Smooth muscle cell (in vitro differentiated cells): ENCODE results near the gene BCAS3. TPM values are rescaled to one million over a fixed set of nuclear protein-coding genes. Genes with fewer than 3 reads are reported as not detected.

Experiments used
- DNase-seq: peaks from one replicate; lab custom pipeline; 2025; ENCODE audit not compliant: unreplicated experiment; lab: John Stamatoyannopoulos, UW
- H2AFZ ChIP-seq: fragments of 200-600 bp; sonication (generic); 2 replicates; pipeline ENCODE4 v1.6.0; 2016; ENCODE audit warnings: antibody characterized with exemption, low read depth, mild to moderate bottlenecking
- H3F3A ChIP-seq: fragments of 200-600 bp; sonication (generic); 2 replicates; pipeline ENCODE4 v1.6.0; 2017; ENCODE audit warnings: antibody characterized with exemption, low read depth
- H3K27ac ChIP-seq: fragments of 200-600 bp; sonication (generic); 2 replicates; pipeline ENCODE4 v1.5.1; 2016; ENCODE audit warnings: low read depth, mild to moderate bottlenecking
- H3K27me3 ChIP-seq: fragments of 200-600 bp; sonication (generic); 2 replicates; pipeline ENCODE4 v1.6.1; 2016; ENCODE audit warnings: low read depth, mild to moderate bottlenecking
- H3K36me3 ChIP-seq: fragments of 200-600 bp; sonication (generic); 2 replicates; pipeline ENCODE4 v1.5.1; 2016; ENCODE audit warnings: low read depth
- H3K4me1 ChIP-seq: fragments of 200-600 bp; sonication (generic); 2 replicates; pipeline ENCODE4 v1.5.1; 2016; ENCODE audit warnings: low read depth
- H3K4me2 ChIP-seq: fragments of 200-600 bp; sonication (generic); 2 replicates; pipeline ENCODE4 v1.6.0; 2016; ENCODE audit warnings: mild to moderate bottlenecking
- H3K4me3 ChIP-seq: fragments of 200-600 bp; sonication (generic); 2 replicates; pipeline ENCODE4 v1.5.1; 2016; ENCODE audit warnings: mild to moderate bottlenecking
- H3K79me2 ChIP-seq: fragments of 200-600 bp; sonication (generic); 2 replicates; pipeline ENCODE4 v1.6.0; 2016; ENCODE audit warnings: low read depth, mild to moderate bottlenecking
- H3K9ac ChIP-seq: fragments of 200-600 bp; sonication (generic); 2 replicates; pipeline ENCODE4 v1.6.0; 2016; ENCODE audit warnings: low read depth
- H3K9me3 ChIP-seq: fragments of 200-600 bp; sonication (generic); replicated peaks from 2 replicates; pipeline ENCODE4 v1.5.1; 2016; ENCODE audit warnings: low read depth
- H4K20me1 ChIP-seq: fragments of 200-600 bp; sonication (generic); 2 replicates; pipeline ENCODE4 v1.6.0; 2016; ENCODE audit warnings: low read depth
- CTCF ChIP-seq: fragments of 200-600 bp; sonication (generic); IDR thresholded peaks from 2 replicates; pipeline ENCODE4 v1.5.1; 2017; ENCODE audit warnings: borderline replicate concordance, mild to moderate bottlenecking, antibody characterized with exemption; ENCODE audit not compliant: insufficient read depth, poor library complexity, severe bottlenecking
- WGBS: methylation state at CpG from one replicate; pipeline ENCODE4 v1.1.7; 2016; ENCODE audit warnings: low lambda C conversion rate; 5-methylcytosine and 5-hydroxymethylcytosine counted together
- polyA plus RNA-seq: library from polyadenylated mRNA; unstranded; fragments of >200 nt; fragmentation: Nextera tagmentation; extraction: Ambion mirVana; gene quantifications from 2 replicates; pipeline ENCODE4 v1.2.1, GENCODE V29; 2016
- total RNA-seq: library from RNA; depleted of rRNA; stranded (reverse); fragments of >200 nt; gene quantifications from 2 replicates; pipeline ENCODE4 v1.2.3, GENCODE V29; 2014

Gene BCAS3
- total and polyA plus RNA-seq, 2 experiments from 2014 or later = 17.2 to 54.5 TPM

GRCh38 chr17:61338874-61339478 lies 661.3 kb downstream of the BCAS3 start:
- DNase-seq = no peak
- 88% methylated on average over 5 of the region's 5 CpGs for WGBS
- H3K4me2 ChIP-seq = peak overlapping the region; percentile 20
- no peak for TF ChIP-seq CTCF
- H3K36me3 ChIP-seq = no peaks in the 10 kb centered on the region
- no peak overlapping the region for H2AFZ ChIP-seq
- H3K4me3 ChIP-seq = no peak overlapping the region
- H3K27me3 ChIP-seq = no peaks in the 10 kb centered on the region
- H3K79me2 ChIP-seq = no peaks in the 10 kb centered on the region
- no peak overlapping the region for H3K9ac ChIP-seq
- no peaks in the 10 kb centered on the region for H3K4me1 ChIP-seq
- peaks cover 5% of the 10 kb centered on the region for H3F3A ChIP-seq
- peak overlapping the region; percentile 96 for H3K27ac ChIP-seq
- H4K20me1 ChIP-seq = no peaks in the 10 kb centered on the region
- H3K9me3 ChIP-seq = no peaks in the 10 kb centered on the region

GRCh38 chr17:61340431-61341209 lies 663.0 kb downstream of the BCAS3 start:
- Histone ChIP-seq H3K27ac (no peak overlapping the region), H4K20me1 (no peaks in the 10 kb centered on the region), H3K4me2 (no peak overlapping the region), H3K27me3 (no peaks in the 10 kb centered on the region), H3K4me1 (no peaks in the 10 kb centered on the region), H3K9ac (no peak overlapping the region), H3K9me3 (no peaks in the 10 kb centered on the region), H3K36me3 (no peaks in the 10 kb centered on the region), H3K79me2 (no peaks in the 10 kb centered on the region), H3F3A (peaks cover 5% of the 10 kb centered on the region), H2AFZ (no peak overlapping the region), H3K4me3 (no peak overlapping the region)
- TF ChIP-seq CTCF = no peak
- no peak for DNase-seq
- 71% methylated on average over 13 of the region's 13 CpGs for WGBS

- H3K9ac ChIP-seq = no peak overlapping the region
- 80% methylated on average over 6 of the region's 6 CpGs for WGBS
- H4K20me1 ChIP-seq = no peaks in the 10 kb centered on the region
Observed at GRCh38 chr17:61343576-61343975, 665.9 kb downstream of the BCAS3 start.

More at GRCh38 chr17:61343576-61343975, 665.9 kb downstream of the BCAS3 start:
- Histone ChIP-seq H3K79me2 (no peaks in the 10 kb centered on the region), H3K4me1 (no peaks in the 10 kb centered on the region), H3K9me3 (no peaks in the 10 kb centered on the region), H3K27me3 (no peaks in the 10 kb centered on the region), H3K4me3 (no peak overlapping the region), H2AFZ (no peak overlapping the region), H3F3A (peaks cover 5% of the 10 kb centered on the region), H3K27ac (no peak overlapping the region), H3K36me3 (no peaks in the 10 kb centered on the region), H3K4me2 (no peak overlapping the region)
- no peak for TF ChIP-seq CTCF
- DNase-seq = no peak
